Cardiac muscle cell (in vitro differentiated cells and primary cell): Measurements from ENCODE around the gene YPEL1. TPM values are rescaled to one million over a fixed set of nuclear protein-coding genes. Genes with fewer than 3 reads are reported as not detected.

Experiments
- DNase-seq, 2 donors: peaks; one replicate each; pipeline versions ENCODE4 v3.0.0 to v3.0.0-alpha.2; 2010 to 2017; ENCODE audit warnings: low read depth in 1 of 2, low spot score in 1 of 2
- H3K27ac ChIP-seq: fragments of 200-600 bp; sonication (generic); 2 replicates; pipeline ENCODE4 v1.5.1; 2016
- H3K27me3 ChIP-seq: fragments of 200-600 bp; sonication (generic); 2 replicates; pipeline ENCODE4 v1.6.0; 2016; ENCODE audit warnings: control low read depth
- H3K36me3 ChIP-seq: fragments of 200-600 bp; sonication (generic); 2 replicates; pipeline ENCODE4 v1.5.1; 2016; ENCODE audit warnings: control low read depth
- H3K4me1 ChIP-seq: fragments of 200-600 bp; sonication (generic); 2 replicates; pipeline ENCODE4 v1.8.1; 2017; ENCODE audit warnings: low read depth, mild to moderate bottlenecking, mixed run types
- H3K4me3 ChIP-seq: fragments of 200-600 bp; sonication (generic); 2 replicates; pipeline ENCODE4 v1.5.1; 2016; ENCODE audit warnings: mild to moderate bottlenecking
- H3K9me3 ChIP-seq: fragments of 200-600 bp; sonication (generic); 2 replicates; pipeline ENCODE4 v1.5.1; 2017; ENCODE audit warnings: low read depth, mild to moderate bottlenecking, control low read depth
- polyA plus RNA-seq: library from polyadenylated mRNA; unstranded; fragments of >200 nt; fragmentation: Nextera tagmentation; extraction: Ambion mirVana; gene quantifications from 2 replicates; pipeline ENCODE4 v1.2.1, GENCODE V29; 2016
- total RNA-seq: library from RNA; depleted of rRNA; stranded (reverse); fragments of >200 nt; gene quantifications from 2 replicates; pipeline ENCODE4 v1.2.3, GENCODE V29; 2016
- TF ChIP-seq, protein P1 (sequence below): IDR thresholded peaks from 2 replicates; pipeline ENCODE4 v1.5.1; 2012; ENCODE audit warnings: low read depth, mild to moderate bottlenecking, low read length

YPEL1 gene
- total and polyA plus RNA-seq, 2 experiments from 2014 or later: 20.4 to 22.4 TPM

DNA sequence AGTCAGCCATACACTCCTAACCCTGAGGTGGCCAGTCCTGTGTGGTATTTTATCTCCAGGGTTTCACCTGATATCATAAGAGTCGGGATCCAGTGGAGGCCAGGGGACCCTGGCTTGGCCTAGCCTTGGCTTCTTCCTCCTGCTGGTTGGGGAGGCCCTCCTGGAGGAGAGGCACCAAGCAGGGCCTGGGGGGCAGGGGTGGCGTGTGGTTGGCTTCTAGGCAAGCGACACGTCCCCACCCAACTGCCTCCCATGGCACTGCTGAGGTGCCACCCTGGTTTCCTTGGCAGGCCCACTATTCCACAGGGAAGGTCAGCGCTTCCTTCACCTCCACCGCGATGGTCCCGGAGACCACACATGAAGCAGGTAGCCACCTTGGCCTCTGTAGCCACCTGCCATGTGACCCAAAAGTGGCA is 49.4 kb downstream of the YPEL1 start:
- H3K36me3 ChIP-seq: peaks cover 12% of the 10 kb centered on the region
- H3K27me3 ChIP-seq: no peaks in the 10 kb centered on the region
- H3K9me3 ChIP-seq: no peaks in the 10 kb centered on the region
- TF ChIP-seq, protein P1, sequence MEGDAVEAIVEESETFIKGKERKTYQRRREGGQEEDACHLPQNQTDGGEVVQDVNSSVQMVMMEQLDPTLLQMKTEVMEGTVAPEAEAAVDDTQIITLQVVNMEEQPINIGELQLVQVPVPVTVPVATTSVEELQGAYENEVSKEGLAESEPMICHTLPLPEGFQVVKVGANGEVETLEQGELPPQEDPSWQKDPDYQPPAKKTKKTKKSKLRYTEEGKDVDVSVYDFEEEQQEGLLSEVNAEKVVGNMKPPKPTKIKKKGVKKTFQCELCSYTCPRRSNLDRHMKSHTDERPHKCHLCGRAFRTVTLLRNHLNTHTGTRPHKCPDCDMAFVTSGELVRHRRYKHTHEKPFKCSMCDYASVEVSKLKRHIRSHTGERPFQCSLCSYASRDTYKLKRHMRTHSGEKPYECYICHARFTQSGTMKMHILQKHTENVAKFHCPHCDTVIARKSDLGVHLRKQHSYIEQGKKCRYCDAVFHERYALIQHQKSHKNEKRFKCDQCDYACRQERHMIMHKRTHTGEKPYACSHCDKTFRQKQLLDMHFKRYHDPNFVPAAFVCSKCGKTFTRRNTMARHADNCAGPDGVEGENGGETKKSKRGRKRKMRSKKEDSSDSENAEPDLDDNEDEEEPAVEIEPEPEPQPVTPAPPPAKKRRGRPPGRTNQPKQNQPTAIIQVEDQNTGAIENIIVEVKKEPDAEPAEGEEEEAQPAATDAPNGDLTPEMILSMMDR: no peak
- no peak for DNase-seq
- H3K4me3 ChIP-seq: no peak overlapping the region
- no peak overlapping the region for H3K27ac ChIP-seq
- H3K4me1 ChIP-seq: no peaks in the 10 kb centered on the region

DNA sequence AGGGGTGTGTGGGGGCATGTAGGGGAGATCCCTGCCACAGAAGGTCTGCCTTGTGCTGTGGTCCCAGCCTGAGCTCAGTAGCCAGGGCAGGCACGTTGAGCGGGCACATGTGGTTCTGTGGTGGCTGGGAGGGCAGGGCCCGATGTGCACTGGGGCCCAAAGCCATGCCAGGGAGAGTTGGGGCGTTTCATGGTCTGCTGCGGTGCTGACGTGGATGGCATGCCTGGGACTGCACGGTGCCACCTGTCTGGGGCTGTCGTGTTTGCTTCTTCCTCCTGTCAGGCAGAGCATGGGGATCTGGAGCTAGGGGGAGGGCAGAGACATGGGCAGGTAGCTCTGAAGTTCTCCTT is 50.5 kb downstream of the YPEL1 start:
- TF ChIP-seq, protein P1: no peak
- Histone ChIP-seq H3K36me3 (peaks cover 12% of the 10 kb centered on the region), H3K27me3 (no peaks in the 10 kb centered on the region), H3K9me3 (no peaks in the 10 kb centered on the region), H3K27ac (no peak overlapping the region), H3K4me3 (no peak overlapping the region), H3K4me1 (no peaks in the 10 kb centered on the region)
- no peak for DNase-seq

DNA sequence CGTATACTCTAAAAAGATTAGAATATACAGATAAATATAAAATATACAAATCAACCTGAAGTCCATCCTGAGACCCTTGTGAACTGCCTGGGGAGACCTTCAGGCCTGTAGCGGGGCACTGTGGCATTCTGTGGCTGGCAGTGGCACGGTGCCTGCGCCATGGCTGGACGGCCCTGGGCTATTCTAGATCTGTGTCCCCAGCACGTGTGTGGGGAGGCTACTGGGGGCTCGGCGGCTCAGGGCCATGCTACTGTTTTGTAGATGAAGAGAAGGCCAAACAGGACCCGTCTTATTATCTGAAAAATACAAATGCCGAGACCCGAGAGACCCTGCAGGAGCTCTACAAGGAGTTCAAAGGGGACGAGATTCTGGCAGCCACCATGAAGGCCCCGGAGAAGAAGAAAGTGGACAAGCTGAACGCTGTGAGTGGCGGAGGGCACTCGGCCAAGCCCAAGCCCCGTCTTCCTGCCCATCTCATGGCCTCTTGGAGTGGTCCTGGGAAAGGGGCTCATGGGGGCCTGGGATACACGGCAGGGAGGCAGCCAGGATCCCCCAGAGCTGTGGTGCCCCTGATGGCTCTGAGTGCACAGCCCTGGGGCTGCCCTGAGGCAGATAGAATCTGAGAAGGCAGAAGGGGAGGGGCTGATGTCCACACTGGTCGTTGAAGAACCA is 51.0 kb downstream of the YPEL1 start:
- H3K27ac ChIP-seq: no peak overlapping the region
- no peaks in the 10 kb centered on the region for H3K4me1 ChIP-seq
- peaks cover 12% of the 10 kb centered on the region for H3K36me3 ChIP-seq
- H3K9me3 ChIP-seq: no peaks in the 10 kb centered on the region
- DNase-seq: no peak
- no peak overlapping the region for H3K4me3 ChIP-seq
- no peaks in the 10 kb centered on the region for H3K27me3 ChIP-seq
- TF ChIP-seq, protein P1: no peak

DNA sequence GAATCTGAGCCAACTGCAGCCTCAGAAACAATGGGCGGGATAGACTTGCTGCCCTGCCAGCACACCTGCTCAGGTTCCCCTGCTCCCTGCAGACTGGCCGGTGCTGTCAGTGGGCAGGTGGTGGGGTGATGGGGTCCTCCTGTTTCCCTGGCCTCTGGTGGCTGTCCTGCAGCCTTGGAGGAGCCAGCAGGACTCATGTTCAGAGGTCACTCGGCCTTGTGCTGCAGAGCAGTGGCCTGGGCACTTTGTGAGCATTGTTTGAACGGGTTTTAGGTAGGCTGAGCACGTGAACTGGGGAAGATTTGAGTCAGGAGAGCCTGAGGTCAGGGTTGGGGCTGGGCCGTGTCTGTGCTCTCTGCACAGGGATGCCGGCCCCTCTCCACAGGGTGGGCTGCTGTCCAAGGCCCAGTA is 52.2 kb downstream of the YPEL1 start:
- Histone ChIP-seq H3K9me3 (no peaks in the 10 kb centered on the region), H3K4me1 (no peaks in the 10 kb centered on the region), H3K27me3 (no peaks in the 10 kb centered on the region), H3K36me3 (peaks cover 12% of the 10 kb centered on the region), H3K4me3 (no peak overlapping the region), H3K27ac (no peak overlapping the region)
- TF ChIP-seq, protein P1: no peak
- DNase-seq: no peak

DNA sequence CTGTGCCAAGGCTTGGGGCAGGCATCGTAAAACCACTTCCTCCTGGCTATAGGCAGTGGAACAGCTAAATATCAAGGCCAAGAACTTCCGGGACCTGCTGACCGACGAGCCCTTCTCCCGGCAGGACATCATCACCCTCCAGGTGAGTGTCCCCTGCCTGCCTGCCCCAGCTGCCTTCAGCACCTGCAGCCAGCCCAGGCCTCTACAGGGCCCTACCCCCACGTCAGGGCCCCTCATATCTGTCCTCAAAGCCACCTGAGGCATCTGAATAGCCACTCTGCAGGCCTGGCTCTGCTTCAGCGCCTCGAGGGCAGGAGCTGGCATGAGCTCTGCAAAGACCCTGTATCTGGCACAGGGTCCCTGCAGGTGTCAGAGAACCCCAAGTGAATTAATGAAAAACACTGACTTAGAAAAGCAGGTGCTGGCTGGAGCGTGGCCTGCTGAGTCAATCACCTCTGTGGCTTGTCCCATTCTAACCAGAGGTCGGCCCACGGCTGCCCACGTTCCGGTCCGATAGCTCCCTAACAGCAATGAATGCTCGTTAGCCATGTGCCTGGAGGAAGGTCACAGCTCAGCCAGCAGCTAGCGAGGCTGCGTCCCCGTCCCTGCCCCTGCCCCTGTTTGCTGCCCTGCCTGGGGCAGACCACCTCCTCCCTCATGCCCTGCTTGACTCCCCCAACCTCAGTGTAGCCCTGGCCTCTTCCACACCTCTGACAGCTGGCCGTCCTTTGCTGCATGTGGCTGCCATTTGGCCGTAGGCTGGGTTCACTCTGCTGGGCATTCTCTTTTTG is 53.0 kb downstream of the YPEL1 start:
- H3K27me3 ChIP-seq: no peaks in the 10 kb centered on the region
- TF ChIP-seq, protein P1: no peak
- H3K9me3 ChIP-seq: no peaks in the 10 kb centered on the region
- H3K4me1 ChIP-seq: no peaks in the 10 kb centered on the region
- H3K36me3 ChIP-seq: peaks cover 12% of the 10 kb centered on the region
- no peak overlapping the region for H3K4me3 ChIP-seq
- H3K27ac ChIP-seq: no peak overlapping the region
- DNase-seq: no peak
